HG03097 (cell line): ENCODE data around the gene CEACAM21.
"Not testable (repeated sequence)": the region's sequence is repeated elsewhere in the genome, so short reads cannot be mapped to it uniquely, and the experiment has no call there.

Experiments
- ATAC-seq: cut with Tn5 transposase; IDR thresholded peaks from one replicate; pipeline ENCODE4 v1.9.1; 2021; ENCODE audit not compliant: unreplicated experiment, low FRiP score

Gene CEACAM21

GRCh38 chr19:41548954-41549688, 26.8 kb upstream of the CEACAM21 start:
- ATAC-seq, result no peak

GRCh38 chr19:41549884-41550283, 26.1 kb upstream of the CEACAM21 start:
- ATAC-seq, result no peak

- ATAC-seq, result no peak
These were observed 24.8 kb upstream of the CEACAM21 start for GRCh38 chr19:41551212-41551610.

DNA sequence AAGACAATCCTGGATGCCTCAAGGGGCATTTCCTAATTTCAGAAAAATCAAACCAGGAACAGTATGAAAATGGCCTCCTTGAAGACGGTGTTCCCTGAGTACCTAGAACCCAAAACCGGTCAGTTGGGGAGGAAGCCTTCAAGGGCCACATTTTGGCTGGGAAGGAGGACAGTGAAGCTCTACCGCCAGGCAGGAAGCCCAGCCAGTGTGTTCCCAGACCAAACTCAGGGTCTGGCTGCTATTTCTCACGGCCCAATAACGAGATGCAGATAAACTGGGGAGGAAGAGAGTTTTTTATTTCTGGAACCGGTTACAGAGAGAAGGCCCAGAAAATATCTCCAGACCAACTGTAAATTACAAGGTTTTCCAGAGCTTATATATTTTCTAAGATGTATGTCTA, 24.3 kb upstream of the CEACAM21 start:
- ATAC-seq, result no peak

GRCh38 chr19:41552558-41552957, 23.4 kb upstream of the CEACAM21 start:
- no peak for ATAC-seq

DNA sequence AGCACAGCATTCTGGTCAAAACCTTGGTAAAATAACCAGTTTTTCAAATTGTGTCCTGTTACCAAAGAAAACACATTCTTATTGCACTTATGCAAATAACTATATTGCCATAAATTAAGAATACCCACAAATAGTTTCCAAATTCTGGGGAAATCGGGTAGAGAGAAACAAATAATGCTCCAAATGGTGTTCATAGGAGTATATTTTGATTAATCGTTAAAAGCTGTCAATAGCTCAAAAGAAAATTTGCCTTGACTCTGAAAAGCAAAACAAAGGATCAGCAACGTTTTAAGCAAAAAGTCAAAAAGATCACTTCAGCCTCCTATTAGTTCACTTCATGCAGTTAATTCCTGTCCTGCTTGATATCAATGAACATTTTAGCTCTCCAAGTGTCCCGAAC, 22.2 kb upstream of the CEACAM21 start:
- ATAC-seq, result no peak

DNA sequence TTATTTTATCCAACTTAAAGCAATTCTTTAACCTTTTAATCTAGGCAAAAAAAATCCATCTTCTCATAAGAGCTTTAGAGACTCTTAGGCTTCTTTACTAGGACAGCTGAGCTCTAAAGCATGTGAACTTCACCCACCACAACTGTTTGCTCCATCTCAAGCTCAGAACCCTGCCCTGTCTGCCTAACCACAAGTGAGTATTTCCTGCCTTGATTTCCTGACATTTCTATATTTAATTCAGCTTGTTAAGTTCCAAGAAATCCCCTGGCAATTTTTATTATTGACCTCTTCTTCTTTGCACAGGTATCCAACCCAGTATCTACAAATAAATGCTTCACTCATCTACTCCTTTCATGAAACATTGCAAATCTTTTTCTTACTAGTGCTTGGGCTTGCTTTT, 21.1 kb upstream of the CEACAM21 start:
- ATAC-seq, result no peak

GRCh38 chr19:41555748-41556147, 20.2 kb upstream of the CEACAM21 start:
- ATAC-seq, result no peak

DNA sequence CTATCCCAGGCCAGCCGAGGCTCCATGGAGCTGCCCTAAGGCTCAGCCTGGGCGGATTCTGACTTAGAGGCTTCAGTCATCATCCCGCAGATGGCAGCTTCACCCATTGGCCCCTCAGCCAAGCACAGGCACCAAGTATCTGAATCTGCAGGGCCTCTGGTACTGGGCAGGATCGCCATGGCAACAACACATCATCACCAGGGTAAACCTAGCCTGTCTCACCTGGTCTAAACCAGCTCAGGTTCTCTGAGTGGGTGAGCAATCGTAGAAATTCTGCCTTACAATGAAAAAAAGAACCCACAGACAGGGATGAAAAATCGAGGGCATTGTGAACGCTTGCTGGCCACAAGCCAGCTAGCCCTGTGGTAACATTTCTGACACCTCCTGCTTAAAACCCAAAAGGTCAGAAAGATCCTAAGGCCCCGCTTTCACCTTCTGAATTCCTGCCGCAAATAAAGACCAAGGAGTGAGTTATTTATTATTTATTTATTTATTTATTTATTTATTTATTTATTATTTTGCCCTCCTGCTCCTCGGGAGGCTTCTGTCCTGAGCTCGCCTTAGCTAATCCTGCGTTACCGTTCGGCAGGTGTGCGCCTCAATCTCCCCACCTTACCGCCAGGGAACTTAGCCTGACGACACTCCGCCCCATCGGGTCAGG, 12.0 kb upstream of the CEACAM21 start:
- no peak for ATAC-seq

DNA sequence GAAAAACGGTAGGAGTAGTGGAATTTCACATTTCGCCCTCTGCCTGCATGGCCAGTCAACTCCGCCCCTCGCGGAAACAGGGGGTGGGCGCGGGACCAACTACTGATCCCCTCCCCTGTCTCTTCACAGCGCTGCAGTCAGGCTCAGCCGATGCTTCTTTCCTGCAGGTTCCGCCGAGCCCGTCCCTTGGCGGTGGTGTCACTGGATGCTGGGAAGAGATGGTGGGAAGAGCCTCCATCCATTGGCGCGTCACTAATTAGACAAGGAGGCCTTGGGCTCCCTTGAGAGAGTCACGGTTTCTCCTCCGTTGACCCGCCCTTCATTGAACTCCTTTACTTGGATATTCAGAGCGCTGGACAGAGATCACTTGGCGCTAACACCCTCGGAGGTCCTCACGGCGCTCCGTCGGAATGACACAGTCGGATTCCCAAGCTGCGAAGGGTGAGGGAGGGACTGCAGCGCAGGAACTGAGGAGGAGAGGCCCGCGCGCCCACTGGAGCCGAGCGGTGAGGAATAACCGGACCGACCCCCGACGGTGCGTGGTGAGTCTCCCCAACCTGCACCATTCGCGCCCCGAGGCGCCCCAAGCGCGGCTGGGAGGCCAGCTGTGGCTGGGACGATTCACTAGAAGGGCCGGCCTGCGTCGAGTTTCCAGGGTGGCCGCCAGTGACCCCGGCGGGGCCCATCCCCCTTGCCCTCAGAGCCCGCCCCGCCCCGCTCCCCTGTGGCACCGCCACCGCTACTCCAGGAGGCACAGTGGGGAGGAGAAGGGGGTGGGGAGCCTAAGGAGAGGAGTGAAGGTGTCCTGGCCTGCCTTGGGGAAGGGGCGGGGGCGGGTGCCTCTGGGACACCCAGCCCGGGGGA, 11.2 kb upstream of the CEACAM21 start:
- no peak for ATAC-seq

GRCh38 chr19:41565379-41565720, 10.6 kb upstream of the CEACAM21 start:
- no peak for ATAC-seq

DNA sequence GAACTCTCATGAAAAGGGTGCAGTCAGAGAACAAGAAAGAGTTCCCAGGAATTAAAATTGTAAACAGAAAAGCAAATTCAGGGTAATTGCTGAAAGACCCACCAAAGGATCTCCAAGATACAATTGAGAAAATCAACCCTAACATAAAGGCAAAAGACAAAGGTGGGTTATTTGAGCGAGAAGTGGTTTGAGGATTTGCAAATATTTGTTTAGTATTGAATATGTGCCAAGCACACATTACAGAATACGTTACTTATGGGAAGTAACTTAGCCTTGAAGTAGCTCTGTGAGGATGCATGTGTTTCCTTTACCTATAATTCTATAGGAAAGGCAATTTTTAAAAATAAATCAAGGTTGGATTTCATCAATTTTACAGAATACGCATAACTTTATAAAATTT, 10.0 kb upstream of the CEACAM21 start:
- no peak for ATAC-seq

GRCh38 chr19:41569481-41570150, 6.3 kb upstream of the CEACAM21 start:
- no peak for ATAC-seq

DNA sequence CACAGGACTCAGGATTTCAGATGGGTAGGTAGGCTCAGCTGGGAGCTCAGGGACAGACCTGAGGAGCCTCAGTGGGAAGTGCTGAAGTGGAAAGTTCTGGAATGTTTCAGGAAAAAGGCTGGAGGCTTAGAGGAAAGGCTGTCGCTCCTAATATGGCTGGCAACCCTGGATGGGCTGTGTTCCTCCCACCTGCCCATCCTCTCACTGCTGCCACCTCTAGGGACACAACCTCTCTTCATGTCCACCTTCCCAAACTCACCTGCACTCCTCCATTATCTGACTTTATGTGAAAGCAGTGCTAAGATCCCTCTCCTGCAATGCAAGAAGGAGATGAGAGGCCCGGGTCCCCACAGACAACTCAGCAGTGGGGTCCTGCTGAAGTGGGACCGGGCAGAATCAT, 5.8 kb upstream of the CEACAM21 start:
- no peak for ATAC-seq

- ATAC-seq, result peak; percentile 70
These were observed 5.3 kb upstream of the CEACAM21 start for GRCh38 chr19:41570639-41571112.

DNA sequence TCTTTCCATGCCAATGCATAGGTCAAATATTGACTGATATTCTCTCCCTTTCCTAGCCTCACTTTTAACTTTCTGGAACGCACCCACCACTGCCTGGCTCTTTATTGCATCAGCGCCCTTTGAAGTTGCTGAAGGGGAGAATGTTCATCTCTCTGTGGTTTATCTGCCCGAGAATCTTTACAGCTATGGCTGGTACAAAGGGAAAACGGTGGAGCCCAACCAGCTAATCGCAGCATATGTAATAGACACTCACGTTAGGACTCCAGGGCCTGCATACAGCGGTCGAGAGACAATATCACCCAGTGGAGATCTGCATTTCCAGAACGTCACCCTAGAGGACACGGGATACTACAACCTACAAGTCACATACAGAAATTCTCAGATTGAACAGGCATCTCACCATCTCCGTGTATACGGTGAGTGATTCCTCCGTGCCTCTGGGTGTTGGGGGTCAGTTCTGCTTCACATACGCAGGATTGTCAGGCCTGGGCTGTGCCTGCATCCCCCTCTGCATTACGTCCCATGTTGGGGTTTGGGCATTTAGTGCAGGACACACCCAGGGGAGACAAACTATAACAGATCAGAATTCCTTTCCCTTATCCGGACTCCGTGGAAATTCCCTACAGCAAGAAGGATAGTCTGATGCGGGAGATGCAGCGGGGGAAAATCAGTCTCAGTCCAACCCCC, 1.3 kb downstream of the CEACAM21 start:
- no peak for ATAC-seq

DNA sequence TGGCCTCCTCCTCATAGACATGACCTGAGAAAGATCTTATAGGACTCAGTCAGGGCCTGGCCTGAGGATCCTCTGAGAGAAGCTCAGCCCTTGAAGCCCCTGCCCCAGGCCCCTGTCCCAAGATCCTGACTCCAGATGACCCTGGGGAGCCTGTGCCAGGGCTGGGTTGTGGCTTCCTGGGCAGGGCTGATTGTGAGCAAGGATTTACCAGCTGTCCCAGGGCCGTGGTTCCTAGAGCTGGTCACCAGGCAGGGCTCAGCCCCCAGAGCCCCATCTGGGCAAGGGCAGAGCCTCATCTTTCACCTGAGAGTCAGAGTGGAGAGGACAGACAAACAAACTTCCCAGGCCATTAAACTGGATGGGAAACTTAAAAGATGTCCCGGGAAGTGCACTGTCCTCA, 1.9 kb downstream of the CEACAM21 start:
- no peak for ATAC-seq

DNA sequence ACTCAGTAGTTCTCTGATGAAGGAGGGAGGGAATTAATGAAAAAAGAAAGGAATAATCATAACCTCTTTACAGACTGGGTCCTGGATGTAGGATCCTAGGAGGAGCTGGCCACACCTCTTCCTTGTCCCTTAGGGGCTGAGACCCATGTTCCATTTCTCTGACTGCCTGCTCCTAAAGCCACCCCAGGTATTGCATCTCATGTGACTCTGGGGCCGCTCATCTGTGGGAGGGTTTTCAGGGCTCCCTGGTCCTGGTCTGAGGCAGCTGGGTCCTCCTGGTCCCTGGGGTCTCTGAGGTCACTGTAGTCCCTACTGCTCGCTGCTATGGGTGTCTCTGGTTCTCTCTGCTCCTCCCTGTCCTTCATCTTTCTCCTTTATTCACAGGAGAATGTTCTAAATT, 2.9 kb downstream of the CEACAM21 start:
- ATAC-seq, result no peak

DNA sequence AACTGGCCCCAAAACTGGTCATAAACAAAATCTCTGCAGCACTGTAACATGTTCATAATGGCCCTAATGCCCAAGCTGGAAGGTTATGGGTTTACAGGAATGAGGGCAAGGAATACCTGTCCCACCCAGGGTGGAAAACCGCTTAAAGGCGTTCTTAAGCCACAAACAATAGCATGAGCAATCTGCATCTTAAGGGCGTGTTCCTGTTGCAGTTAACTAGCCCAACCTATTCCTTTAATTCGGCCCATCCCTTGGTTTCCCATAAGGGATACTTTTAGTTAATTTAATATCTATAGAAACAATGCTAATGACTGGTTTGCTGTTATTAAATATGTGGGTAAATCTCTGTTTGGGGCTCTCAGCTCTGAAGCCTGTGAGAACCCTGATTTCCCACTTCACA, 5.1 kb downstream of the CEACAM21 start:
- ATAC-seq, result not testable (repeated sequence)

DNA sequence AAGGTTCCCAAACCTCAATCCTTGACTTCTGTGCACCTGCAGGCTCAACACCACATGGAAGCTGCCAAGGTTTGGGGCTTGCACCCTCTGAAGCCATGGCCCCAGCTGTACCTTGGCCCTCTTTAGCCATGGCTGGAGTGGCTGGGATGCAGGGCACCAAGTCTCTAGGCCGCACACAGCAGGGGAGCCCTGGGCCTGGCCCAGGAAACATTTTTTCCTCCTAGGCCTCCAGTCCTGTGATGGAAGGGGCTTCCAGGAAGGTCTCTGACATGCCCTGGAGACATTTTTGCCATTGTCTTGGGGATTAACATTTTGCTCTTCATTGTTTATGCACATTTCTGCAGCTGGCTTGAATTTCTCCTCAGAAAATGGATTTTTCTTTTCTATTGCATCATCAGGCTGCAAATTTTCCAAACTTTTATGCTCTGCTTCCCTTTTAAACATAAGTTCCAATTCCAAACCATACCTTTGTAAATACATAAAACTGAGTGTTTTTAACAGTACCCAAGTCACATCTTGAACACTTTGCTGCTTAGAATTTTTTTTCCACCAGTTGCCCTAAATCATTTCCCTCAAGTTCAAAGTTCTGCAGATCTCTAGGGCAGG, 6.7 kb downstream of the CEACAM21 start:
- ATAC-seq, result not testable (repeated sequence)
